ENCODE results near the gene USF3.

USF3 gene

DNA sequence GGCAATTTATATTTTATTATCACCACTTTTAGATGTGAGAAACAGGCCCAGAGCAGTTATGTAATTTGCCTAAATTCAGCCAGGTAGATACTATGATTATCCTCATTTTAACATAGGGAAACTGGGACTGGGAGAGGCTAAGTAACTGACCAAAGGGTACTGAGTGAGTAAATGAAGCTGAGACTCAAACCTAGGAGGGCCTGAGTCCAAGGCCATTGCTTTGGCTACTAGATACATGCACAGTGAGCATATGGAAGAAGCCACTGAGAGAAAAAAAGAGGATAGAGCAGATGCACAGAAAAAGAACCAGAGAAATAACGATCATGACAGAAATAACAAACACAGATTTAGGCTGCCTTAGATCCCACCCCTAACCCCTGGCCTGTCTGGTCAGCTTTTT, 33.6 kb downstream of the USF3 start:
- Histone ChIP-seq H4K20me1 (ENCODE audit: insufficient read depth, low read length, poor library complexity, severe bottlenecking) (no peaks in the 10 kb centered on the region), H3K27me3 (ENCODE audit: insufficient read depth, low read length, poor library complexity, severe bottlenecking) (no peaks in the 10 kb centered on the region), H3K9me2 (replicated peaks; ENCODE audit: low read depth, low read length) (no peaks in the 10 kb centered on the region), H3K4me1 (ENCODE audit: insufficient read depth, low read length, poor library complexity, severe bottlenecking) (peaks cover 13% of the 10 kb centered on the region), H2AFZ (ENCODE audit: low read length) (no peak overlapping the region), H3K9me3 (ENCODE audit: insufficient read depth, low read depth, low read length) (no peaks in the 10 kb centered on the region), H3F3A (ENCODE audit: low read depth) (no peaks in the 10 kb centered on the region), H3K4me2 (ENCODE audit: low read depth, low read length, poor library complexity, severe bottlenecking) (no peak overlapping the region), H3K79me2 (ENCODE audit: insufficient read depth, low read length) (no peaks in the 10 kb centered on the region), H3K9ac (ENCODE audit: low read depth, low read length, poor library complexity, severe bottlenecking) (no peak overlapping the region), H3K4me3 (ENCODE audit: low read length, poor library complexity, severe bottlenecking) (no peak overlapping the region), H3K36me3 (ENCODE audit: insufficient read depth, low read length) (peaks cover 54% of the 10 kb centered on the region)
- no peak for TF ChIP-seq EZH2phosphoT487 (IDR thresholded peaks at IDR 0.05; ENCODE audit: borderline replicate concordance)
- TF ChIP-seq CTCF (conservative IDR thresholded peaks at IDR 0.05; ENCODE audit: low read length), result no peak

DNA sequence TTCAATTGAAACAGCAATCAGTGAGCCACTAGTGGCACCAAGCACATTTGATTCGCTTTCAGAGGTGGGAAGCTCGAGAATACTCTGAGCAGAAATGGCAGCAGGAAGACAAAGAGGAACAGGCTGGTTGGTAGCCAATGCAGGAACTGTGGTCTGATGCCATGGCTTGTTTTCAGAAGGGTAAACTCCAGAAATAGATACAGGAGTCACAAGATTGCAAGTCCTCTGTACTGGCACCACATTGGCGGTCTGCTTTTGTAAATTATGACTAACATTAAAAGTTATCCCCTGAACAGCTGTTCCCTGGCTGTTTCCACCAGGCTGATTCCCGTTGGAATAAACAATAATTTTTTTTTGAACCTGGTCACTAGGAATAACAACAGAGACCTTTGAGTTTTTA, 35.5 kb downstream of the USF3 start:
- Histone ChIP-seq H3K4me1 (ENCODE audit: insufficient read depth, low read length, poor library complexity, severe bottlenecking) (peaks cover 3% of the 10 kb centered on the region), H4K20me1 (ENCODE audit: insufficient read depth, low read length, poor library complexity, severe bottlenecking) (no peaks in the 10 kb centered on the region), H3K9me3 (ENCODE audit: insufficient read depth, low read depth, low read length) (no peaks in the 10 kb centered on the region), H3K4me2 (ENCODE audit: low read depth, low read length, poor library complexity, severe bottlenecking) (no peak overlapping the region), H3K36me3 (ENCODE audit: insufficient read depth, low read length) (peaks cover 59% of the 10 kb centered on the region), H3F3A (ENCODE audit: low read depth) (no peaks in the 10 kb centered on the region), H2AFZ (ENCODE audit: low read length) (no peak overlapping the region), H3K9ac (ENCODE audit: low read depth, low read length, poor library complexity, severe bottlenecking) (no peak overlapping the region), H3K4me3 (ENCODE audit: low read length, poor library complexity, severe bottlenecking) (no peak overlapping the region), H3K27me3 (ENCODE audit: insufficient read depth, low read length, poor library complexity, severe bottlenecking) (no peaks in the 10 kb centered on the region), H3K79me2 (ENCODE audit: insufficient read depth, low read length) (no peaks in the 10 kb centered on the region), H3K9me2 (replicated peaks; ENCODE audit: low read depth, low read length) (no peaks in the 10 kb centered on the region)
- TF ChIP-seq EZH2phosphoT487 (IDR thresholded peaks at IDR 0.05; ENCODE audit: borderline replicate concordance) (no peak), CTCF (conservative IDR thresholded peaks at IDR 0.05; ENCODE audit: low read length) (no peak)

- Histone ChIP-seq H3K9me3 (ENCODE audit: insufficient read depth, low read depth, low read length) (no peaks in the 10 kb centered on the region), H3K9ac (ENCODE audit: low read depth, low read length, poor library complexity, severe bottlenecking) (no peak overlapping the region), H3K27me3 (ENCODE audit: insufficient read depth, low read length, poor library complexity, severe bottlenecking) (no peaks in the 10 kb centered on the region), H3K4me2 (ENCODE audit: low read depth, low read length, poor library complexity, severe bottlenecking) (no peak overlapping the region), H2AFZ (ENCODE audit: low read length) (no peak overlapping the region), H3K36me3 (ENCODE audit: insufficient read depth, low read length) (peaks cover 59% of the 10 kb centered on the region), H3K4me3 (ENCODE audit: low read length, poor library complexity, severe bottlenecking) (no peak overlapping the region), H3K79me2 (ENCODE audit: insufficient read depth, low read length) (no peaks in the 10 kb centered on the region), H4K20me1 (ENCODE audit: insufficient read depth, low read length, poor library complexity, severe bottlenecking) (no peaks in the 10 kb centered on the region), H3K4me1 (ENCODE audit: insufficient read depth, low read length, poor library complexity, severe bottlenecking) (peaks cover 3% of the 10 kb centered on the region), H3K9me2 (replicated peaks; ENCODE audit: low read depth, low read length) (no peaks in the 10 kb centered on the region), H3F3A (ENCODE audit: low read depth) (no peaks in the 10 kb centered on the region)
- TF ChIP-seq CTCF (conservative IDR thresholded peaks at IDR 0.05; ENCODE audit: low read length), result no peak
- TF ChIP-seq EZH2phosphoT487 (IDR thresholded peaks at IDR 0.05; ENCODE audit: borderline replicate concordance), result no peak
Measured at GRCh38 chr3:113660458-113660857, 36.0 kb downstream of the USF3 start.
